Measurements from ENCODE around the gene MCF2. TPM values are rescaled to one million over a fixed set of nuclear protein-coding genes. Genes with fewer than 3 reads are reported as not detected.
A peak's percentile ranks its signal among the peaks of the same experiment; 100 is the strongest.

MCF2 gene
- total RNA-seq, 1 experiment from 2014 or later = not detected

- ATAC-seq = peak; percentile 81
- H3K4me3 ChIP-seq (ENCODE audit: low read length) = no peak overlapping the region
- H3K9ac ChIP-seq (ENCODE audit: low read length) = no peak overlapping the region
- ChIA-PET POLR2A (ENCODE audit: unreplicated experiment) (no interaction called here), CTCF (no interaction called here)
- H3K4me1 ChIP-seq (ENCODE audit: insufficient read depth, low read length) = no peaks in the 10 kb centered on the region
- no peaks in the 10 kb centered on the region for H3K79me2 ChIP-seq (ENCODE audit: low read length)
- H3K9me3 ChIP-seq (ENCODE audit: low read length) = no peaks in the 10 kb centered on the region
- DNase-seq = peak; percentile 78
- no peaks in the 10 kb centered on the region for H3F3A ChIP-seq (ENCODE audit: low read length, unreplicated experiment)
- peak; percentile 74 for TF ChIP-seq CTCF (conservative IDR thresholded peaks at IDR 0.05; ENCODE audit: low read depth, low read length)
- no peak for TF ChIP-seq EZH2phosphoT487 (IDR thresholded peaks at IDR 0.05; ENCODE audit: borderline replicate concordance, low read length)
- peaks cover 10% of the 10 kb centered on the region for H3K27me3 ChIP-seq (ENCODE audit: low read length)
- BruUV-seq (replicated peaks) = no TSS peak
- no peak overlapping the region for H3K27ac ChIP-seq (ENCODE audit: low read length)
- no peaks in the 10 kb centered on the region for H3K9me2 ChIP-seq (replicated peaks; ENCODE audit: low read length)
- no peak overlapping the region for H2AFZ ChIP-seq (ENCODE audit: low read length)
- no peaks in the 10 kb centered on the region for H4K20me1 ChIP-seq (ENCODE audit: low read length)
- 0 out of 2 replicates have a peak overlapping the region, but pooled peaks have one; percentile 11 for H3K4me2 ChIP-seq (ENCODE audit: low read length)
- intact Hi-C loops (cut with micrococcal nuclease) = loop anchor here (1.0 to 10.0 kb wide), 4 partner anchors 355 to 802 kb away; no protein-coding TSS in a partner anchor
- no peaks in the 10 kb centered on the region for H3K36me3 ChIP-seq (ENCODE audit: low read depth, low read length)
Measured at GRCh38 chrX:139559383-139560042, 148.5 kb downstream of the MCF2 start.

- Histone ChIP-seq H3K27ac (ENCODE audit: low read length) (no peak overlapping the region), H3K4me3 (ENCODE audit: low read length) (no peak overlapping the region), H3K4me2 (ENCODE audit: low read length) (no peak overlapping the region), H2AFZ (ENCODE audit: low read length) (no peak overlapping the region), H3K36me3 (ENCODE audit: low read depth, low read length) (no peaks in the 10 kb centered on the region), H3K27me3 (ENCODE audit: low read length) (peaks cover 16% of the 10 kb centered on the region), H3K79me2 (ENCODE audit: low read length) (no peaks in the 10 kb centered on the region), H3K4me1 (ENCODE audit: insufficient read depth, low read length) (no peaks in the 10 kb centered on the region), H3K9me3 (ENCODE audit: low read length) (no peaks in the 10 kb centered on the region), H3K9ac (ENCODE audit: low read length) (no peak overlapping the region), H4K20me1 (ENCODE audit: low read length) (no peaks in the 10 kb centered on the region), H3F3A (ENCODE audit: low read length, unreplicated experiment) (no peaks in the 10 kb centered on the region), H3K9me2 (replicated peaks; ENCODE audit: low read length) (no peaks in the 10 kb centered on the region)
- ChIA-PET CTCF (no interaction called here), POLR2A (ENCODE audit: unreplicated experiment) (interaction anchor here (0.6 kb wide), 1 partner anchor 47 kb away, joined by 4 read pairs; no protein-coding TSS in a partner anchor)
- no peak for TF ChIP-seq EZH2phosphoT487 (IDR thresholded peaks at IDR 0.05; ENCODE audit: borderline replicate concordance, low read length)
- DNase-seq = no peak
- no TSS peak for BruUV-seq (replicated peaks)
- ATAC-seq = no peak
- intact Hi-C loops (cut with micrococcal nuclease) = loop anchor here (5.0 to 10.0 kb wide), 2 partner anchors 350 to 798 kb away; no protein-coding TSS in a partner anchor
Measured at GRCh38 chrX:139554991-139555675, 152.8 kb downstream of the MCF2 start.

GRCh38 chrX:139554376-139554775 is 153.6 kb downstream of the MCF2 start:
- Histone ChIP-seq H3K79me2 (ENCODE audit: low read length) (no peaks in the 10 kb centered on the region), H3K9ac (ENCODE audit: low read length) (no peak overlapping the region), H4K20me1 (ENCODE audit: low read length) (no peaks in the 10 kb centered on the region), H3K4me2 (ENCODE audit: low read length) (no peak overlapping the region), H3K4me1 (ENCODE audit: insufficient read depth, low read length) (no peaks in the 10 kb centered on the region), H3K9me3 (ENCODE audit: low read length) (no peaks in the 10 kb centered on the region), H3K9me2 (replicated peaks; ENCODE audit: low read length) (no peaks in the 10 kb centered on the region), H3K27ac (ENCODE audit: low read length) (no peak overlapping the region), H3K4me3 (ENCODE audit: low read length) (no peak overlapping the region), H3K27me3 (ENCODE audit: low read length) (peaks cover 16% of the 10 kb centered on the region), H2AFZ (ENCODE audit: low read length) (no peak overlapping the region), H3F3A (ENCODE audit: low read length, unreplicated experiment) (no peaks in the 10 kb centered on the region), H3K36me3 (ENCODE audit: low read depth, low read length) (no peaks in the 10 kb centered on the region)
- ChIA-PET CTCF (interaction anchor here (0.6 kb wide), 1 partner anchor 798 kb away, joined by 3 read pairs; no protein-coding TSS in a partner anchor), POLR2A (ENCODE audit: unreplicated experiment) (interaction anchor here (0.6 kb wide), 1 partner anchor 47 kb away, joined by 4 read pairs; no protein-coding TSS in a partner anchor)
- ATAC-seq (no peak), DNase-seq (no peak)
- TF ChIP-seq CTCF (conservative IDR thresholded peaks at IDR 0.05; ENCODE audit: low read depth, low read length) = no peak
- no peak for TF ChIP-seq EZH2phosphoT487 (IDR thresholded peaks at IDR 0.05; ENCODE audit: borderline replicate concordance, low read length)
- no peak for TF ChIP-seq EZH2 (IDR thresholded peaks at IDR 0.05; ENCODE audit: low read length, unreplicated experiment)
- intact Hi-C loops (cut with micrococcal nuclease) = loop anchor here (10.0 kb wide), 1 partner anchor 350 kb away; no protein-coding TSS in a partner anchor
- BruUV-seq (replicated peaks) = no TSS peak

Data from PC-3 (cell line).